ENCODE measurements around the gene RTTN. TPM values are rescaled to one million over a fixed set of nuclear protein-coding genes. Genes with fewer than 3 reads are reported as not detected.

The RTTN gene
- total RNA-seq, 1 donor from 2014 or later = 12.2 TPM

- DNase-seq (ENCODE audit: low spot score) = no peak
- intact Hi-C loops (cut with DNase I) = no loop called here
These were observed 1.7 kb upstream of the RTTN start for GRCh38 chr18:70207181-70207580.

GRCh38 chr18:70200286-70200685 is 5.2 kb downstream of the RTTN start:
- intact Hi-C loops (cut with DNase I) = no loop called here
- DNase-seq (ENCODE audit: low spot score) = no peak

DNA sequence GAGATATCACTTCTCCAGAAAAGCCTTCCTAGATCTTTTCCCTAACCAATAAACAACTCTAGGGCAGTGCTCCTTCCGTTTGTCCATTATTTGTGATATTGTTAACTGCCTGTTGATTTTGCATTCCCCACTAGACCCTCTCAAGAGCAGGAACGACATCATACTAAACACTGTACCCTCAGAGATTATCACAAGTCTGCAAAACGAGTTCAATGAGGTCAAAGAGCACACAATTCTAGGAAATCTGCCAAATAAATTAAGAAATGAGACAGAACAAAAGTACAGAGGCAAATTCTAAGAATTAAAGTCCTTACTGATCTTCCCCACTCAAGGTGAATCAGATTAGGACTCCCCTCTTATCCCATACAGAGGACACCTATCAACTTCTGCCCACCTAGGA is 7.6 kb downstream of the RTTN start:
- DNase-seq (ENCODE audit: low spot score) = no peak
- intact Hi-C loops (cut with DNase I) = loop anchor here (5.0 kb wide), 1 partner anchor 254 kb away; no protein-coding TSS in a partner anchor

GRCh38 chr18:70197026-70197425 is 8.5 kb downstream of the RTTN start:
- intact Hi-C loops (cut with DNase I) = loop anchor here (5.0 kb wide), 1 partner anchor 255 kb away; no protein-coding TSS in a partner anchor

GRCh38 chr18:70195852-70196434 is 9.5 kb downstream of the RTTN start:
- intact Hi-C loops (cut with DNase I) = loop anchor here (1.0 to 5.0 kb wide), 2 partner anchors 238 to 256 kb away; no protein-coding TSS in a partner anchor
- DNase-seq (ENCODE audit: low spot score) = no peak

More at GRCh38 chr18:70197026-70197425, 8.5 kb downstream of the RTTN start:
- DNase-seq (ENCODE audit: low spot score) = no peak

GRCh38 chr18:70195014-70195614 is 10.4 kb downstream of the RTTN start:
- no peak for DNase-seq (ENCODE audit: low spot score)
- intact Hi-C loops (cut with DNase I) = loop anchor here (5.0 kb wide), 1 partner anchor 257 kb away; no protein-coding TSS in a partner anchor

DNA sequence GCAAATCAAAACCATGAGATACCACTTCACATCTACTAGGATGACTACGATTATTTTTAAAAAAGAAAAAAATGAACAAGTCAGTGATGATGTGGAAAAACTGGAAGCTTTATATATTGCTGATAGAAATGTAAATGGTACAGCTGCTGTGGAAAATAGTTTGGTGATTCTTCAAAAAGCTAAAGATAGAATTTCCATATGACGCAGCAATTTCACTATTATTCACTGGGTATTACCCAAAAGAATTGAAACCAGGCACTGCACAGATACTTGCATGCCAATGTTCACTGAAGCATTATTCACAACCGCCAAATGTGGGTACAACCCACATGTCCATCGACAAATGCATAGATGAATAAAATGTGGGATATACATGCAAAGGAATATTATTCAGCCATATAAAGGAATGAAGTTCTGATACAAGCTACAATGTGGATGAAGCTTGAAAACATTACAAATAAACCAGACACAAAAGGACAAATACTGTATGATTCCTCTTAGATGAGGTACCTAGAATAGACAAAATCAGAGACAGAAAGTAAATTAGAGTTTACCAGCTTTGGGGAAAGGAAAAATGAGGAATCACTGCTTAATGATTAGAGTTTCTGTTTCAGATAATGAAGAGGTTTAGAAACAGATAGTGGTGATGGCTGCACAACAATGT is 11.1 kb downstream of the RTTN start:
- intact Hi-C loops (cut with DNase I) = no loop called here
- no peak for DNase-seq (ENCODE audit: low spot score)

DNA sequence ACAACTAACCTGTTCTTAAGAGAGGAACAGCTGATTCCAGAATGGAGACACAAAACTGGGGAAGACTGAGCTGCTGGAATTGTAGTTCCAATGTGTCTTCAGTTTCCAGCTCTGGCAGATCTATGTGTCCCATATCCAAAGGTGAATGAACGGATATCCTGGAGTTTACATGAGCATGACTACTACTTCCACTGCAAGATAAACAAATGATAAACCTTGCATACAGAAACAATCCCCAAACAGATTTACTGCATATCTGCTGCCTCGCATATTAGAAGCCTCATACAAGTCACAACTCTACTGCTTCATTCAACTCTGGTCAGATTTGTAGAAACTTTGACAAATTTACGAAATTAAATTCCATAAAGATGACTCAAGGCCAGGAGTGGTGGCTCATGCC is 15.0 kb downstream of the RTTN start:
- no peak for DNase-seq (ENCODE audit: low spot score)
- intact Hi-C loops (cut with DNase I) = no loop called here

GRCh38 chr18:70188113-70188512 is 17.4 kb downstream of the RTTN start:
- intact Hi-C loops (cut with DNase I) = no loop called here
- no peak for DNase-seq (ENCODE audit: low spot score)

DNA sequence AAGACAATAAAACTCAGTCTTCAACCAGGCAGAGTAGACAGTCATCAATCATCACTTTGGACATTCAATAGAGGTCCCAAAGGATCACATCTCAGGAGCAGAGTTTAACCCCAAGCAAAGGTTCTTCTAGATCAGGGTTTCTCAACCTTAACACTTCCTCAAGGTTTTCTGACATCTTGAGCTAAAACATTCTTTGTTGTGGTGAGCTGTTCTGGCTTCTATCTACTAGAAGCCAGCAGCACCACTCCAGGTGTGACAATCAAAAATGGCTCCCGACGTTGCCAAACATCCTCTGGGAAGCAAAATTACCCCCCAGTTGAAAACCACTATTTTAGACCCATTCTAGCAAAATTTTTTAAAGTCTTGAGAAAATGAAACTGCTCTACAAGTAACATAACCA is 22.0 kb downstream of the RTTN start:
- intact Hi-C loops (cut with DNase I) = no loop called here
- no peak for DNase-seq (ENCODE audit: low spot score)

DNA sequence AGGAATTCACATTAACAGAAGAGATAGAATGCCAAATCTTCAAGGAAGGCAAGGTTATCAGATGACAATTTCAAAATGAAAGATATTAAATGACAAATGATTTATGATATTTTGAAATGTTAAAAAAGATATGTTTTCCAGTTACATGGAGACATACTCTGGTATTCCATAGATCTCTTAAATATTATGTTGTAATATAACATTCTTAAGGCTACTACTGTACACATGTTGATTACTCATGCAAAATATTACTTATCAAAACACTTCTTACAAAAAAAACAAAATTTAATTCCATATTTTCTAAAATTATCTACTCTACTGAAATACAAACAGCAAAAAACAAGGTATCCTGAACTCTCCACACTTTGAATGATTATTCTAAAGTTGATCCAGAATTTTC is 22.9 kb downstream of the RTTN start:
- intact Hi-C loops (cut with DNase I) = no loop called here
- DNase-seq (ENCODE audit: low spot score) = no peak

- no peak for DNase-seq (ENCODE audit: low spot score)
- intact Hi-C loops (cut with DNase I) = no loop called here
These were observed 23.8 kb downstream of the RTTN start for GRCh38 chr18:70181725-70182124.

- DNase-seq (ENCODE audit: low spot score) = no peak
- intact Hi-C loops (cut with DNase I) = no loop called here
These were observed 24.5 kb downstream of the RTTN start for GRCh38 chr18:70181015-70181414.

- intact Hi-C loops (cut with DNase I) = no loop called here
- no peak for DNase-seq (ENCODE audit: low spot score)
These were observed 28.9 kb downstream of the RTTN start for GRCh38 chr18:70176537-70176936.

DNA sequence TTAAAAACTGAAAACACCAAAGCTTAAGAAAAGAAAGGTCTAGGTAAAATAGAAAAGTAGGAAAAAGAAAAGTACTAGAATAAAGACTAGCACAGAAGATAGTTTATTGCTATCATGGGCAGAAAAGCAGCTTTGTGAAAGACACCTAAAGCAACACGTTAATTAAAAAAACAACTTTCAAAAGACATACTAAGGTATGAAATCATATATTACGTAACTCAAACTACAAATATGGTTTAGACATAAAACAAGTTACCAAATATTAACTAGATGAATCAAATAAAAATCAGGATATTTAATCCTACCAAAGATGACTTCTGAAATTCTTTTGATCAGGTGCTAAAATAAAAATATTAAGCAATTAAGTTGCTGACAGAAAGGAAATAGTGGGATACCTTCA is 30.3 kb downstream of the RTTN start:
- intact Hi-C loops (cut with DNase I) = no loop called here
- no peak for DNase-seq (ENCODE audit: low spot score)

GRCh38 chr18:70172225-70172624 is 33.3 kb downstream of the RTTN start:
- intact Hi-C loops (cut with DNase I) = no loop called here
- DNase-seq (ENCODE audit: low spot score) = no peak

DNA sequence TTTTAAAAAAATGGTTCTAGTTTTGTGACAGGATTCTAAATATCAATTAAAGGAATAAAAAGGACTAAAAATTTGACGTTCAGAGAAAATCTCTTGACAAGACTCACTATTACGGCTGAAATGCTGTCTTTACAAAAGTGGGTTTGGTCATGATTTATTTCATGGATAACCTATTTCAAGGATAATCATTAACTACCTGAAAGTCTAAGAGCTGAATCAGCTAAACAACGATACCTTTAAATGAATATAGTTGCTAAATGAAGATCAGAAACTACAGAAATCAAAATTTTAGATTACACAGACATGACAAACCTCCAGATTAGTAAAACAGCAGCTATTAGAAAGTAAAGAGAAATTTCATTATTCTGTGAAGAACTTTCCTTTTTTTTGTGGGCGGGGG is 35.7 kb downstream of the RTTN start:
- intact Hi-C loops (cut with DNase I) = no loop called here
- no peak for DNase-seq (ENCODE audit: low spot score)

GRCh38 chr18:70166668-70167067 is 38.8 kb downstream of the RTTN start:
- no peak for DNase-seq (ENCODE audit: low spot score)
- intact Hi-C loops (cut with DNase I) = no loop called here

- no peak for DNase-seq (ENCODE audit: low spot score)
- intact Hi-C loops (cut with DNase I) = no loop called here
These were observed 39.6 kb downstream of the RTTN start for GRCh38 chr18:70165936-70166335.

DNA sequence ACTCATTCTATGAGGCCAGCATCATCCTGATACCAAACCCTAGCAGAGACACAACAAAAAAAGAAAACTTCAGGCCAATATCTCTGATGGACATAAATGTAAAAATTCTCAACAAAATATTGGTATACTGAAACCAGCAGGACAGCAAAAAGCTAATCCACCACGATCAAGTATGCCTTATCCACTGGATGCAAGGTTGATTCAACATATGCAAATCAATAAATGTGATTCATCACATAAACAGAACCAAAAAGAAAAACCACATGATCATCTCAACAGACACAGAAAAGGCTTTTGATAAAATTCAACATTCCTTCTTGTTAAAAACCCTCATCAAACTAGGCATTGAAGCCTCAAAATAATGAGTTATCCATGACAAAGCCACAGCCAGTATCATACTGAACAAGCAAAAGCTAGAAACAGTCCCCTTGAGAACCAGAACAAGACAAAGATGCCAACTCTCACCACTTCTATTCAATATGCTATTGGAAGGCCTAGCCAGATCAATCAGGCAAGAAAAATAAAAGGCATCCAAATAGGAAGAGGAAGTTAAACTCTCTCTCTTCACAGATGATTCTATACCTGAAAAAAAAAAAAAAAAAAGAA is 45.3 kb downstream of the RTTN start:
- no peak for DNase-seq (ENCODE audit: low spot score)
- intact Hi-C loops (cut with DNase I) = no loop called here

Measured in cardiac septum (tissue), 1 donor.